ENCODE data around the gene KLK10.
"Not testable (repeated sequence)": the region's sequence is repeated elsewhere in the genome, so short reads cannot be mapped to it uniquely, and the experiment has no call there.

The KLK10 gene

GRCh38 chr19:51002089-51002532 lies 17.4 kb downstream of the KLK10 start:
- DNase-seq (ENCODE audit: low read depth, low spot score): no peak

DNA sequence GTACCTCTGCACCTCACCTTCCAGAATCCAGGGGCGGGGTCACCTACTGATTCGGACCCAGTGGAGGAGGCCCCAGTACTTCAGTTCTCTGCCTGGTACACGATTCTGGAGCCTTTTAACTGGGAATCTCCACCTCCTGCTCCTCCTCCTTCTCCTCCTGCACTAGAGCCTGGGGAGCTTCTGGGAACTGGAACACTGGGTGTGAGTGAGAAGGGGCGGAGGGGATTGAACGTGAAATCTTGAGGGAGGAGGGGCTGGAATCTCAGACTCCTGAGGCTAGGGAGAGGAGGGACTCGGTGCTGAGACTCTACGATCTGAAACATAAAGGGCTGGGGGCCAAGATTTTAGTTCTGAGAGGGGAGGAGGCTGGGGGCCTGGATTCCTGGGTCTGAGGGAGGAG lies 18.0 kb downstream of the KLK10 start, which contains the start of gene KLK8:
TSS of gene KLK8 (minus strand) at position 90 of the 400 bp plus-strand sequence. CDS start 437 bp downstream, outside the sequence.
- DNase-seq (ENCODE audit: low read depth, low spot score): no peak

- no peak for DNase-seq (ENCODE audit: low read depth, low spot score)
Observed at GRCh38 chr19:51000981-51001380, 18.5 kb downstream of the KLK10 start.

GRCh38 chr19:51000426-51000825 lies 19.1 kb downstream of the KLK10 start:
- DNase-seq (ENCODE audit: low read depth, low spot score): no peak

GRCh38 chr19:50998686-50999085 lies 20.8 kb downstream of the KLK10 start:
- no peak for DNase-seq (ENCODE audit: low read depth, low spot score)

DNA sequence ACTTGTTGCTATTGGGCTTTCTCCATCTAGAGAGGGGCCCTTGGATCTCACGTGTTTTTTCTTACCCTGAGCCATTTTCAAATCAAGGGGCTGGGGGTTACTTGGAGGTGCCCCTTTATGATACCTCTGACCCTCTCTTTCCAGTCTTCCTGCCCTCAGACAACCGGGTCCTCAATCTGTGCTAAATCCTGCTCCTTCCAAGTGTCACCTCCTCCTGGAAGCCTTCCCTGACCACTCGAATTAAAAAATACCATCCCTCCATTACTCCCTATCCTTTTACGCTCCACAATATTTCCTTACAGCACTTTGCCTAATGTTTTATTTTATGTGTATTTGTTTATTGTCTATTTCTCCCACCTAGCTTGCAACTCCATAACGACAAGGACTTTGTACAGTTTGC lies 21.4 kb downstream of the KLK10 start:
- no peak for DNase-seq (ENCODE audit: low read depth, low spot score)

DNA sequence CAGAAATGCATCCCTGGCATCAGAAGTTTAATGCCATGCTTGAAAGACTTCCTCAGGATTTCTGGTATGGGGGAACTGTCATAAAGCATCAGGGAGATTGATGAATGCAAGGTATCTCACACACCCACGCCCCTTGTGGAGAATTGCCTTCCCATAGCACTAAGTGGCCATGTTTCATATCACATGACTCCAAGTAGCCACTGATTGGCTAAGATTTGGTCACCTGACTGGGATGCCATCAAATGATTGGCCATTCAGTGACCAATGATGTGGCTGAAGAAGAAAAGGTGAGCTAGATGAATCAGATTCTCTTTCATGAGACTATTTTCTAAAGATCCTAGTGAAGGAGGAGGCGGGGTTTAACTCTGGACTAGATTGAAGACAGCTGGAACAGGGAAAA lies 25.4 kb downstream of the KLK10 start:
- no peak for DNase-seq (ENCODE audit: low read depth, low spot score)

GRCh38 chr19:50992666-50993035 lies 26.9 kb downstream of the KLK10 start:
- DNase-seq (ENCODE audit: low read depth, low spot score): no peak

DNA sequence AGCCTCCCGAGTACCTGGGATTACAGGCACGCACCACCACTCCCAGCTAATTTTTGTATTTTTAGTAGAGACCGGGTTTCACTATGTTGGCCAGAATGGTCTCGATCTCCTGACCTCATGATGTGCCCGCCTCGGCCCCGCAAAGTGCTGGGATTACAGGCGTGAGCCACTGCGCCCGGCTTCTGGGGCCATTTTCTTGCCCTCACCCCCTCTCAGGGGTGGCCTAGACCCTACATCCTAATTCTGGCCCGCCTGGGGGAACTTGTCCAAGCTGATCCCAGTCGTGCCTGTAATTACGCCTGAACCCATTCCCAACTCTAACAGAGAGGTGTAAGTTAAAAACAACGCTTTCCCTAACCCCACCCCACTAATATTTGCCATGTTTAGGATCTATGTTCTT lies 35.1 kb downstream of the KLK10 start:
- not testable (repeated sequence) for DNase-seq (ENCODE audit: low read depth, low spot score)

DNA sequence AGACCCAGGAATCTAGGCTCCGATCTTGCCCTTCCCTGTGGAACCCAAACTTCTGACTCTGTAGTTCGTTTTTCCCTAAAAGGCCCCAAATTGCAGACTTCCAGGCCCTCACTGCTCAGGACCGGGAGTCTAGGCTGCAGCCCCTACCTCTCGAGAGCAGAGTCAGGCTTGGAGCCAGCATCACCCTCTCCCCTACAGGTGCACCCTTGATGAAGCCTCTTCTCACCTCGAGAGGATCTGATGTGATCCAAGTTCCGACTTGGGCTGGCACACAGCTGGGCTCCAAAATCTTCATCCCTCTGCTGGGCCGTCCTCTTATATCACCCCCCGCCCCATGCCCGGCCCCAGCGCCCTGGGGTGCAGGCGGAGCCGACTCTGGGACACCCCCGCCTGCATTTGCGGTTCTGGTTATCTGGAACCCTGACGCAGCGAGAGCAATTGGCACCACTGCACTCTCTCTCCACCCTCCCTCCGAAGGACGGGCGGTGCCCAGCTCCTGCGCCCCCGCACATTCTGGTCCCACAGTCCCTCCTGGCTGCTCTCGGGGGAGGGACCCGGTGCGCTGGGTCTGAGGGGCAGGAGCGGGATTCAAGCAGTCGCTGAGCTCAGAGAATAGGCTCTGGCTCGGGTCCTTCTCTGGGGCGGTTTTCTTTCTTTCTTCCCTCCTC lies 35.8 kb downstream of the KLK10 start, which contains the start of gene KLK7:
TSS of gene KLK7 (minus strand) at position 293 of the 668 bp plus-strand sequence. CDS start 1,518 bp downstream, outside the sequence.
- no peak for DNase-seq (ENCODE audit: low read depth, low spot score)

GRCh38 chr19:50982186-50982585 lies 37.3 kb downstream of the KLK10 start:
- no peak for DNase-seq (ENCODE audit: low read depth, low spot score)

DNA sequence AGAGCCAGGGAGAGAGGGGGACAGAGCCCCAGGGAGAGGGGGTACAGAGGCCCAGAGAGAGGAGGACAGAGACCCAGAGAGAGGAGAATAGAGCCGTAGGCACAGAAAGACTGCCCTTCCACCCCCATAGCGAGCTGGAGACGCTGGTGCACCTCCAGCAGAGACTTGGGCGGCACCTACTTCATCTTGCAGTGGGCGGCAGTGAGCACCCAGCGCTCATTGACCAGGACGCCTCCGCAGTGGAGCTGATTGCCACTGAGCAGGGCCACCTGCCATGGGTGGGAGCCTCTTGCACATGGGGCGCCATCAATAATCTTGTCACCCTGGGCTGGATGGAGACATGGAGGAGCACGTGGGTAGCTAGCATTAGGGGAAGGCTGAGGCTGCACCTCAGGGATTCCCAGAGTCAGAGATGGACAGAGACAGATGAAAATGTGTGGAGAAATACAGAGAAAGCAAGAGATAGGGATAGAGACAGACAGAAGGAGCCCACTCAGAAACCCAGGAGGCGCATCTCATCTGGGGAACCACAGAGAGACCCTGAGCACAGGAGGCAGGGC lies 37.8 kb downstream of the KLK10 start:
- DNase-seq (ENCODE audit: low read depth, low spot score): no peak

GRCh38 chr19:50980208-50980607 lies 39.3 kb downstream of the KLK10 start:
- no peak for DNase-seq (ENCODE audit: low read depth, low spot score)

DNA sequence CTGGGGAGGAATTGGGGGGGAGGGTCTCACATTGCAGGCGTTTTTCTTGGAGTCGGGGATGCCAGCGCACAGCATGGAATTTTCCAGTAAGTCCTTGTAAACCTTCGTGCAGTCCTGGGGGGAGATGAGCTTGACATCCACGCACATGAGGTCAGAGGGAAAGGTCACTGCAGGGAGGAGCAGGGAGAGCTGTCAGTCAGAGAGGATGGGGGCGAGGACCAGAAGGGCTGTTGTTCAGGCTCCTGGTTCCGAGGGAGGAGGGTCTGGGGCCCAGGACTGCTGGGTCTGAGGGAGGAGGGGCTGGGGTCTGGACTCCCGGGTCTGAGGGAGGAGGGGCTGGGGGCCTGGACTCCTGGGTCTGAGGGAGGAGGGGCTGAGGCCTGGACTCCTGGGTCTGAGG lies 39.8 kb downstream of the KLK10 start:
- no peak for DNase-seq (ENCODE audit: low read depth, low spot score)

DNA sequence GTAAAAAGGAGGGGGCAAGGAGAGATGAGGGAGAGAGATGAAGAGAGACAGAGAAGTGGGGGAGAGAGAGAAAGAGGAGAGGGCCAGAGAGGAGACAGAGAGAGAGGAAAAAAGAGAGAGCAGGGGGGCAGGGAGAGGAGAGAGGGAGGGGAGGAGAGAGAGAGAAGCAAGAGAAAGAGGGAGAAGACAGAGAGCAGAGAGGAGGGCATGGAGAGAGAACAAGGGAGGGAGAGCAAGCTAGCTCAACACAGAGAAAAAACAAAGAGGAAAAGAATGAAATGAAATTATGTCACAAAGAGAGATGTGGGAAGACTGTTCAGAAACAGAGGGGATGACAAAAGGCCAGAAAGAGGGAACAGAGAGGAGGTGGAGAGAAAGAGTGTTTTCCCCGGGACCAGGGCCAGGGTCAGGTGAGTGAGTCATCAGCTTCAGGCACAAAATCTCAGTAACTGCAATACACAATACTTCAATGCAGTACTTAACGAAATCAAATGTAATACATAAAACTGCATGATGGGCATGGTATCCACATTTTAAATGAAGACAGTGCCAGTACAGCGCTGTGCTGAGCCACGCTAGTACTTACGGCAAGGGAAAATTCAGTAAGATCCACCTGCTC lies 40.6 kb downstream of the KLK10 start:
- DNase-seq (ENCODE audit: low read depth, low spot score): no peak

GRCh38 chr19:50977626-50978025 lies 41.9 kb downstream of the KLK10 start:
- no peak for DNase-seq (ENCODE audit: low read depth, low spot score)

GRCh38 chr19:50975766-50976165 lies 43.7 kb downstream of the KLK10 start:
- no peak for DNase-seq (ENCODE audit: low read depth, low spot score)

GRCh38 chr19:50974702-50975556 lies 44.6 kb downstream of the KLK10 start:
- DNase-seq (ENCODE audit: low read depth, low spot score): no peak

DNA sequence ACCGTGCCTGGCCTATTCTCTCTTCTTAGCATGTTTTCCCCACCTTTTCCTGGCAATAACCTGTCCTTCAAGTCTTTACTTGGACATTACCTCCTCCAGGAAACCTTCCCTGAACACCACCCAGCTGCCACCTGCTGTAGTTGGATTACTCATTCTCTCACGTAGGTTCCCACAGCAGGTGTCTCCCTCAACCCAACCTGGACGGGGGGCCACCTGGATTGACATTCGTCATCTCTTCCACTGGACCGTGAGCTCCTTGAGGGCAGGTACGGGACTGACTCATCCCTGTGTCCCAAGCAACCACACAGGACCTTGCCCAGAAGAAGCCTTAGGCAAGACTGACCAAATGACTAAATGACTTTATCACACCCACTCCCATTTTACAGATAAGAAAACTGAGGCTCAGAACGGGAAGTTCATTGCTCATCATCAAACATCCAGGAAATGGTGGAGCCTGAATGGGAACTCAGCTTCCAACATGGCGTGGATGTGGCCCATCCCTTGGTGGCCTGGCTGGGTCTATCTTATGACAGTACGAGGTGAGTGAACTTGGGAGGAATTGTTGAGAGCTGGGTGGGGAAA lies 46.6 kb downstream of the KLK10 start:
- DNase-seq (ENCODE audit: low read depth, low spot score): no peak

DNA sequence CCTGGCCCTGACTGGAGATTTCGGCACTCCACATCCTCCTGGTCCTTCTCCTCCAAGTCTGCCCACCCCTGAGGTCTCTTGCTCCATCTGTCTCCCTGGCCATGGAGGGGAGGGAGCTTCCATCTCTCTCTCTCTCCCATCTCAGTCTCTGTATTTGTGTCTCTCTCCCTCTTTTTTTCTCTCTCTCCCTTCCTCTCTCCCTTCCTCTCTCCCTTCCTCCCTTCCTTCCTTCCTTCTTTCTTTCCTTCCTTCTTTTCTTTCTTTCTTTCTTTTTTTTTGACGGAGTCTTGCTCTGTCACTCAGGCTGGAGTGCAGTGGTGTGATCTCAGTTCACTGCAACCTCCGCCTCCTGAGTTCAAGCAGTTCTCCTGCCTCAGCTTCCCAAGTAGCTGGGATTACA lies 49.7 kb downstream of the KLK10 start:
- not testable (repeated sequence) for DNase-seq (ENCODE audit: low read depth, low spot score)

GRCh38 chr19:50969413-50969760 lies 50.1 kb downstream of the KLK10 start, which contains the start of gene KLK6:
Gene KLK6, minus strand, starts transcription at chr19:50969591. Its CDS starts 1,487 bp downstream, at chr19:50968104.
- DNase-seq (ENCODE audit: low read depth, low spot score): no peak

Data from smooth muscle cell of the brain vasculature (primary cell).